HG02642 (cell line): ENCODE results near the gene NUTF2.
A peak's percentile ranks its signal among the peaks of the same experiment; 100 is the strongest.
"Not testable (repeated sequence)": the region's sequence is repeated elsewhere in the genome, so short reads cannot be mapped to it uniquely, and the experiment has no call there.

ENCODE experiments used
- ATAC-seq: cut with Tn5 transposase; IDR thresholded peaks from one replicate; pipeline ENCODE4 v1.9.1; 2021; ENCODE audit warnings: mild to moderate bottlenecking; ENCODE audit not compliant: unreplicated experiment, poor library complexity

The NUTF2 gene

GRCh38 chr16:67861877-67862276, 15.1 kb downstream of the NUTF2 start:
- ATAC-seq = no peak

- ATAC-seq = no peak
Measured at GRCh38 chr16:67862623-67863583, 16.2 kb downstream of the NUTF2 start.

DNA sequence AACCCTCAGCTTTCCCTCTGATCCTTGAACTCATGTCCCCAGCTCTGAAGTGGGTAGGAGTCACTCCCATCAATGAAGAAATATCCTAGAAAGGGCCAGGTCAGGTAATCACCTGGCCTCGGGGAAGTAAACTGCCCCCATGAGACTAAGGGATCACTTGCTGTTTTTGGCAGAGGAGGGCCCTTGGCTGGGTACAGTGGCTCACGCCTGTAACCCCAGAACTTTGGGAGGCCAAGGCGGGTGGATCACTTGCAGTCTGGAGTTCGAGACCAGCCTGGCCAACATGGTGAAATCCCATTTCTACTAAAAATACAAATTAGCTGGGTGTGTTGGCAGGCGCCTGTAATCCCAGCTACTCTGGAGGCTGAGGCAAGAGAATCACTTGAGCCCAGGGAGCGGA, 17.3 kb downstream of the NUTF2 start:
- ATAC-seq = not testable (repeated sequence)

GRCh38 chr16:67864594-67864993, 17.9 kb downstream of the NUTF2 start:
- ATAC-seq = no peak

DNA sequence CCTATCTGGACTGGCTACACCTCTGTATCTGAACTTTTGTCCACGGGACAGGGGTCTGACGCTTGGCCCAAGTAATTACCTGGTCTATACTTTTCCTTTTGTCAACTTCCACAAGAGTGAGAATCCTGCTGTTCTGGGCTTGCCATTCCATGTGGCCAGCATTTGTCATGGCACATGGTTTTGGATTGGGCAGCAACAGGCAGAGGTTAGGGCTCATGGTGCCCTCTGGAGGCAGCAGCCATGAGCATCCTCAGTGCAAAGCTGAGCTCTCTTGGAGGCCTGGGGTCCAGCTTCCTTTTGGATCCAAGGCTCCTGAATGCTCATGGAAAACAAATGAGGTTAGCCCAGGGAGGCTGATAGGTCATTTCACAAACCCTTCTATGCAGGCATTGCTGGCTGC, 18.6 kb downstream of the NUTF2 start:
- no peak for ATAC-seq

GRCh38 chr16:67868290-67868689, 21.6 kb downstream of the NUTF2 start:
- no peak for ATAC-seq

DNA sequence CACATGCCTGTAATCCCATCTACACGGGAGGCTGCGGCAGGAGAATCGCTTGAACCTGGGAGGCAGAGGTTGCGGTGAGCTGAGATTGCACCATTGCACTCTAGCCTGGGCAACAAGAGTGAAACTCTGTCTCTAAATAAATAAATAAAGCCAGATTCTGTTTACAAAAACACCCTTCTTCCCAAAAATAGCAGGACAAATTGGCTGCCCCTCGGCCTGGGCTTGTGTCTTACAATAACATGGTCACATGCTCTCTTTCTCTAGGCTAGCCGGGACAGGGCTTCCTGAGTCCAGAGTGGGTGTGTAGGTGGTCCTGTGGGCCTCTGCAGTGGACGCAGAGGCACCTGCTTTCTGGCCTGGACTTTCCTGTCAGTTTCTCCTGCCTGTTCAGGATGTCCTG, 22.9 kb downstream of the NUTF2 start:
- no peak for ATAC-seq

GRCh38 chr16:67871256-67871655, 24.5 kb downstream of the NUTF2 start:
- no peak for ATAC-seq

DNA sequence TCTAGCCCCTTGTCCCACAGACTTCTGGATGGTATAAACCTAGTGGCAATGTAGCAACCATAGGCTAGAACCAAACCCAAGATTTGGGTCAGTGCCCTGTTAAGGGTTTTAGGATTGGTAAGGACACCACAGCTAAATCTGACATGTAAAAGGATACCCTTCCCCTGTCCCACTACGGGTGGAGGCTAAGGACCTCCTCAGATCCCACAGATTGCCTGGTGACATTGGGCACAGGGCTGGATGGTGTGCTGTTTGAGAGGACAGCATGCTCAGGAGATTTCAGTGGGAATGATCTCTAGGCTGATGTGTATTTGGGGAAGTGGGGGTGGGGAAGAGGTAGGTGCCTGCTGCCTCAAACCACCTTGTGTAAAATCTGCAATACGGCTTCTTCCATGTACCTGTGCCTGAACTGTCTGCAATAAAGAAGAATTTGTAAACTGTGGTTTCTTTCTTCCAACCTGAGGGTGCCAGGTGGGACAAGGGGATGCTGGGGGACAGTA, 25.4 kb downstream of the NUTF2 start:
- ATAC-seq = no peak

- ATAC-seq = peak; percentile 81
Measured at GRCh38 chr16:67872631-67873434, 26.1 kb downstream of the NUTF2 start, which contains the start of gene EDC4. EDC4 (plus strand) TSS chr16:67873052; CDS start chr16:67873262, 210 bp downstream.

DNA sequence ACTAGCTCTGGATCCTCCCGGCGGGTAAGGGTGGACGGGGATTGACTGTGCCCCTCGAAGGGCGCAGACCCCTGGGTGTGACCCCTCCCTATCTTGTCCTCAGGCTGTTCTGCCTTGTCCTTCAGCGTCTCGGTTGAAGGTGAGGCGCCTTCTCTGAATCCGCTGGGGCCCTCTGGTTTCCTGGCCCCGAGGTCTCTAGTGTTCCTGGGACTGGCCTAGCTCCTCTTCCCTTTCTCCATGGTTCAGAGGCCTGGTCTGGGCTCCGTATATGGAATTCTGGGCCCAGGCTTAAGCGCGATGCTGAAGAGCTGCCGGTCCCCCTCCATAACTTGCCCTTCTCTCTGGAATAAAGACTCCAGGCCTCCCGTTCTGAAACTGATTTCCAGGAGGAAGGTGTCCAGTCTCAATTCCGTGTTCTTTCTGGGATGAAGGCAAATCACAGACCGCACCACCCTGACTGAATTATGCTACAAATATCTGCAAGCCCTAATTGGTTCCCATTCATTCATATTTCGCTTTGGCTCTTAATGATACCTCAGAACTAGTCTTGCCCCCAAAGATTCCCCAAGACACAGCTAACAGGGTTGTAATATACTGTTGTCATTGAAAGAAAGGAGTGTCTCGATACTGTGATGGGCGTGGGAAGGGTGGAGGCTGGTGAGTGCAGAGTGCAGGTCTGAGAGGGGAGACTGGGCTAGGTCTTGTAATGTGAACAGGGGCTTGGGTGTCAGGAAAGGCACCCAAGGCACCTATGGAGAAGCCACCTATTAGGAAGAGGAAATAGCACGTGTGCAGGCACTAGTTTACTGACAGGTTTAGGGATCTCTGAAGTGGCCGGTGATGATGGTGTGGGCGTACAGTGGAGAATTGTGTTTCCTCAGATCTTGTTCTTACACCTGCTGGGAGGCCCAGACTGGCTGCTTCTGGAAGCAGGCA, 27.0 kb downstream of the NUTF2 start:
- ATAC-seq = peak; percentile 30

DNA sequence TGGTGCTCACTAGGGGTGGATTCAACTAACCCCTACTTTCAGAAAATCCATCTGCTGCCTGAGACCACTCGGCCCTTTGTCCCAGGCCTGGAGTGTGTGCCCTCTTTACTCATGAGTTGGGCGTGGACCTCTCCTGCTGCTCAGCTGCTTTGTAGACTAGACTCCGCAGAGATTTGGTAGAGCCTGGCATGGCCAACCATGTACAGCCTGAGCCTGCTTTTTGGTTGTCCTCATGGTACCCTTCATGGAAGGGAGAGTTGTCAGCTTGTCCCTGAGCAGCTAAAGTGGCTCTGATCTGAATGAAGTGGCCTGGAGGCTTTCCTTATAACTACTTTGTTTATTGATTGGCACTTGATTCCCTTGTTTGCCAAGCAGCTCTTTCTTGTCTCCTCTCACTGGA, 27.6 kb downstream of the NUTF2 start:
- no peak for ATAC-seq

GRCh38 chr16:67877064-67877463, 30.3 kb downstream of the NUTF2 start:
- no peak for ATAC-seq

GRCh38 chr16:67878232-67878631, 31.5 kb downstream of the NUTF2 start:
- no peak for ATAC-seq

- no peak for ATAC-seq
Measured at GRCh38 chr16:67878846-67879245, 32.1 kb downstream of the NUTF2 start.

DNA sequence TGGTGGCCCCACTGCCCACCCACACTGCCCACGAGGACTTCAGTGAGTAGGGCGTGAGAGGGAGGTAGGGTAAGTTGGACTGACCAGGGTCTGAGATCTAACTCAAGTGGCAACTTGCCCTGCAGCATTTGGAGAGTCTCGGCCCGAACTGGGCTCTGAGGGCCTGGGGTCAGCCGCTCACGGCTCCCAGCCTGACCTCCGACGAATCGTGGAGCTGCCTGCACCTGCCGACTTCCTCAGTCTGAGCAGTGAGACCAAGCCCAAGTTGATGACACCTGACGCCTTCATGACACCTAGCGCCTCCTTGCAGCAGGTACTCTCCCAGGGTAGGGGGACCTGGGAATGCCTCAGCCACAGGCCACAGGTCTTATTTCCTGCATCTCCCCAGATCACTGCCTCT, 32.7 kb downstream of the NUTF2 start:
- no peak for ATAC-seq

- ATAC-seq = no peak
Measured at GRCh38 chr16:67879936-67880335, 33.2 kb downstream of the NUTF2 start.

DNA sequence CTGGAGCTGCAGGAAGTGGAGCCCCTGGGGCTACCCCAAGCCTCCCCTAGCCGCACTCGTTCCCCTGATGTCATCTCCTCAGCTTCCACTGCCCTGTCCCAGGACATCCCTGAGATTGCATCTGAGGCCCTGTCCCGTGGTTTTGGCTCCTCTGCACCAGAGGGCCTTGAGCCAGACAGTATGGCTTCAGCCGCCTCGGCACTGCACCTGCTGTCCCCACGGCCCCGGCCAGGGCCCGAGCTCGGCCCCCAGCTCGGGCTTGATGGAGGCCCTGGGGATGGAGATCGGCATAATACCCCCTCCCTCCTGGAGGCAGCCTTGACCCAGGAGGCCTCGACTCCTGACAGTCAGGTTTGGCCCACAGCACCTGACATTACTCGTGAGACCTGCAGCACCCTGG, 33.9 kb downstream of the NUTF2 start:
- ATAC-seq = no peak

DNA sequence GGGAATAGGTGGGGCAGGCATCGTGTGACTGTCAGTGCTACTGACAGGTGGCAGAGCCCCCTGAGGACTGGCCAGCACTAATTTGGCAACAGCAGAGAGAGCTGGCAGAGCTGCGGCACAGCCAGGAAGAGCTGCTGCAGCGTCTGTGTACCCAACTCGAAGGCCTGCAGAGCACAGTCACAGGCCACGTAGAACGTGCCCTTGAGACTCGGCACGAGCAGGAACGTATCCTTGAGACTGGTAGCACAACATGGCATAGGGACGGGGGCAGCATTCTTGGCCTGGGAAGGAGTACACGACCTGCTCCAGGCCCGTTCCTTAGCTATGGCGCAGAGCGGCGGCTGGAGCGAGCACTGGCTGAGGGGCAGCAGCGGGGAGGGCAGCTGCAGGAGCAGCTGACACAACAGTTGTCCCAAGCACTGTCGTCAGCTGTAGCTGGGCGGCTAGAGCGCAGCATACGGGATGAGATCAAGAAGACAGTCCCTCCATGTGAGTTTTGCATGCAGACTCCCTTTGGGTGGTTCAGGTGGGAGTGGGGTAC, 35.0 kb downstream of the NUTF2 start:
- ATAC-seq = no peak
